HUES48 (cell line): ENCODE results near the gene ELOA.
A peak's percentile ranks its signal among the peaks of the same experiment; 100 is the strongest.

Experiments
- H3K27ac ChIP-seq: one replicate; pipeline ENCODE4 v1.7.0; 2013; ENCODE audit warnings: low read depth, low read length, inconsistent platforms
- H3K27me3 ChIP-seq: 2 replicates; pipeline ENCODE4 v1.6.1; 2013; ENCODE audit warnings: mild to moderate bottlenecking, low read length; ENCODE audit not compliant: control insufficient read depth, insufficient read depth
- H3K36me3 ChIP-seq: 2 replicates; pipeline ENCODE4 v1.6.1; 2013; ENCODE audit warnings: low read length; ENCODE audit not compliant: control insufficient read depth, insufficient read depth
- H3K4me1 ChIP-seq: 2 replicates; pipeline ENCODE4 v1.6.1; 2013; ENCODE audit warnings: mild to moderate bottlenecking, low read length; ENCODE audit not compliant: control insufficient read depth, insufficient read depth
- H3K4me3 ChIP-seq: 2 replicates; pipeline ENCODE4 v1.5.1; 2013; ENCODE audit warnings: mild to moderate bottlenecking, low read depth, low read length
- H3K9ac ChIP-seq: 2 replicates; pipeline ENCODE4 v1.6.1; 2013; ENCODE audit warnings: mild to moderate bottlenecking, low read depth, low read length, moderate library complexity
- H3K9me3 ChIP-seq: 2 replicates; pipeline ENCODE4 v1.6.1; 2013; ENCODE audit warnings: low read length; ENCODE audit not compliant: control insufficient read depth, insufficient read depth

Gene ELOA, protein sequence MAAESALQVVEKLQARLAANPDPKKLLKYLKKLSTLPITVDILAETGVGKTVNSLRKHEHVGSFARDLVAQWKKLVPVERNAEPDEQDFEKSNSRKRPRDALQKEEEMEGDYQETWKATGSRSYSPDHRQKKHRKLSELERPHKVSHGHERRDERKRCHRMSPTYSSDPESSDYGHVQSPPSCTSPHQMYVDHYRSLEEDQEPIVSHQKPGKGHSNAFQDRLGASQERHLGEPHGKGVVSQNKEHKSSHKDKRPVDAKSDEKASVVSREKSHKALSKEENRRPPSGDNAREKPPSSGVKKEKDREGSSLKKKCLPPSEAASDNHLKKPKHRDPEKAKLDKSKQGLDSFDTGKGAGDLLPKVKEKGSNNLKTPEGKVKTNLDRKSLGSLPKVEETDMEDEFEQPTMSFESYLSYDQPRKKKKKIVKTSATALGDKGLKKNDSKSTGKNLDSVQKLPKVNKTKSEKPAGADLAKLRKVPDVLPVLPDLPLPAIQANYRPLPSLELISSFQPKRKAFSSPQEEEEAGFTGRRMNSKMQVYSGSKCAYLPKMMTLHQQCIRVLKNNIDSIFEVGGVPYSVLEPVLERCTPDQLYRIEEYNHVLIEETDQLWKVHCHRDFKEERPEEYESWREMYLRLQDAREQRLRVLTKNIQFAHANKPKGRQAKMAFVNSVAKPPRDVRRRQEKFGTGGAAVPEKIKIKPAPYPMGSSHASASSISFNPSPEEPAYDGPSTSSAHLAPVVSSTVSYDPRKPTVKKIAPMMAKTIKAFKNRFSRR

DNA sequence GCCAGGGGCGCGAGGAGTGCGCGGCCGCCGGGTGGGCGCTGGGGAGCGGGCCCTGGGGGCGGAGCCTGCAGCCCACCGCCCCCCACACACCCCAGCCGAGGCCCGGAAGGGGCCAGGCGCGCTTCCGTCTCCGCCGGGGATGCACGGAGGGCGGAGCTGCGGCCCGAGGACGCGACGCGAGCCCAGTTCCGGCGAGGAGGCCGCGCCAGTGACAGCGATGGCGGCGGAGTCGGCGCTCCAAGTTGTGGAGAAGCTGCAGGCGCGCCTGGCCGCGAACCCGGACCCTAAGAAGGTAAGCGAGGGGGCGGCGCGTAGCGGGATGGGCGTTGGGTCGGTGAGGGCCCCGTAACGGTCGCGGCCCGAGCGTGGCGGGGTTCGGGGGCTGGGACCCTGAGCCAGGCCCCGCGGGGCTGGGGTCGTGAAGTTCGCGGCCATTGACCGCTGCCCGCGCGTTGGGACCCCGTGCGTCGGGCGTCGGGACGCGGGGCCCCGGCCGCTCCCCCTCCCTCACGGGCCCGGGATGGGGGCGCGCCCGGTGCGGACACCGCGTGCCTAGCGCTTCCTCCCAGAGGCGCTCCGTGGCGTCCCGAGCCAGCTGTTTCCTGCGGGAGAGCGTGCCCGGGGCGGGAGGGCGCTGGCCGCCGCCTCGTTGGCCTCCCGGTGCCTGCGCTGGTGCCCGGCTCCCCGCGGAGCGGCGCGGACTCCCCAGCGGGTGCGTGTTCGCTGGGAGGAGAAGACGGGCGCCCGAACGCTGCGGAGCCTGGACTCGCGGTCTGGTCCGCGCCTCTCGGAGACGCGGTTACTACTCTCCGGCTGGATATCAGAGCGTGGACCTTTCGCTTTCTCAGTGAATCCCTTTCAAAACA lies at the start of gene ELOA:
Gene ELOA, plus strand, starts transcription at position 185 of the 866 bp plus-strand sequence. Its CDS starts 33 bp downstream, at position 218.
- Histone ChIP-seq H3K36me3 (peaks cover 20% of the 10 kb centered on the region), H3K4me3 (peak within 1 kb of the TSS; percentile 95), H3K9me3 (no peaks in the 10 kb centered on the region), H3K27me3 (no peaks in the 10 kb centered on the region), H3K9ac (peak within 1 kb of the TSS; percentile 89), H3K4me1 (peaks cover 5% of the 10 kb centered on the region), H3K27ac (peak within 1 kb of the TSS; percentile 89)

DNA sequence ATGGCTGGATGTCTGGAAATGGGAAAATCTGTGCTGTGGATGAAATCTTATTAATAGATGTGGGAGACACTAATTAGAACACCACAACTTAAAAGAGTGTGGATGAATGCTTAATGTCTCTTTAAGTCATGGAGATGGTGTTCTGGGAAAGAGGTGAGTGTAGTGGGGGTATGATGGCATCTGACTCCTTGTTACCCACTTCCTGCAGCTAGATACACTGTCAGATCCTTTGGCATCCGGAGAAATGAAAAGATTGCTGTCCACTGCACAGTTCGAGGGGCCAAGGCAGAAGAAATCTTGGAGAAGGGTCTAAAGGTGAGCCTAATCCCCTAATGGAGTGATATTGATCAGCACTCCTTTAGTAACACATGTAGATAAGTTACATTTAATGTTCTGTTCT lies 49.7 kb upstream of the ELOA start:
- Histone ChIP-seq H3K36me3 (peaks cover 62% of the 10 kb centered on the region), H3K9ac (0 out of 2 replicates have a peak overlapping the region, but pooled peaks have one; percentile 96), H3K9me3 (no peaks in the 10 kb centered on the region), H3K27me3 (no peaks in the 10 kb centered on the region), H3K4me3 (peak overlapping the region; percentile 93), H3K27ac (peak overlapping the region; percentile 90), H3K4me1 (peaks cover 4% of the 10 kb centered on the region)

DNA sequence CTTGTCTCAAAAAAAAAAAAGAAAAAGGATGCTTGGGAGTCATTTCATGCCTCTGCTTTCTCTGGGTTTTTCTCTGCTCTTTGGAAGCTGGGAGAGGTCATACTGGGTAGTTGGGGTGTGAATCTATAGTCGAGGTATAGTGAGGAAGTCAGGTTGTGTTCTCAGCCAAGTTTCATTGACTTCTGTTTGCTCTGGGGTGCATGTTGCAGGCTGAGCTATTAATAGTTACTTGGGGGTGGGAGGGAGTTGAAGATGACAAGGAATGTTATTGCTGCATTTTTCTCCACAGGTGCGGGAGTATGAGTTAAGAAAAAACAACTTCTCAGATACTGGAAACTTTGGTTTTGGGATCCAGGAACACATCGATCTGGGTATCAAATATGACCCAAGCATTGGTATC lies 48.9 kb upstream of the ELOA start:
- Histone ChIP-seq H3K9ac (no peak overlapping the region), H3K4me3 (no peak overlapping the region; the same call in 1 of the 2 replicates), H3K27ac (no peak overlapping the region), H3K27me3 (no peaks in the 10 kb centered on the region), H3K36me3 (peaks cover 70% of the 10 kb centered on the region), H3K9me3 (no peaks in the 10 kb centered on the region), H3K4me1 (peaks cover 4% of the 10 kb centered on the region)

DNA sequence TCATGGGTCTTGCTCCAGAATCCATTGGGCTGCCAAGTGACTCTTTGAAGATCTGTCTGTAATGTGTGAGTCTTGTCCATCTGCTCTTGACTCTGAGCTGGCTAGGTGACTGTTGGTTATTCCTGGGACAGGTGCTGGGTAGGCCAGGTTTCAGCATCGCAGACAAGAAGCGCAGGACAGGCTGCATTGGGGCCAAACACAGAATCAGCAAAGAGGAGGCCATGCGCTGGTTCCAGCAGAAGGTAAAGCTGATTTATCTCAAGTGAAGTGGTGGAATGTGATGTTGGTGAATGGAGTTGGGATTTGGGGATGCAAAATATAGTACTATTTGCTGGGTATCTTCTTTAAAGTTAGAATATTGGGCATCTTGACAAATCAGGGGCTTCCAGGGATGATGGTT lies 47.6 kb upstream of the ELOA start:
- H3K36me3 ChIP-seq: peaks cover 83% of the 10 kb centered on the region

DNA sequence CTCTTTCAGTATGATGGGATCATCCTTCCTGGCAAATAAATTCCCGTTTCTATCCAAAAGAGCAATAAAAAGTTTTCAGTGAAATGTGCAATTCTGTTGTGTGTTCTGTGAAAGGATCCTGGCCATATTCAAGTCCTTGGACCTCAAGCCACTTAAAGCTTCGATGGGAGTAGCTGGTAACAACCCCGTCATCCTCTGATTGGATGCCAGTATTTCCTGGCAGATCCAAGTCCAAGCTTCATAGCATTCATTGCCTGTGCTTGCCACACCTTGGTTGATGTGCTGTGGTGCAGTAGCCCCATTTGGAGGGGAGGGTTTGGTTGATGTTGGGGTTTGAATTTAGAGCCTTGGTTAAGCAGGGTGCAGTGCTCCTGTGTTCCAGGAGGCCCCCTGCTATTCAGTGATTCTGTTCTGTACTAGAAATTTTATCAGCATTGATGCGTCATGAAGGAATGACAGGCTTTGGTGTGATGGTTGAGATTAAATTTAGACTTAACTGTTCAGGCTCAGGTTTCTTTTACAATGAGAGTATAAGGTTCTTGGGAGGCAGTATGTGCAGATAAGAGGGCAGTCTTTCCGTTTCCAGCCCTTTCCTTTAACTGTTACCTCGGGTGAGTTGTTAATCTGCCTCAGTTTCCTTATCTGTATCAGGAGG lies 46.8 kb upstream of the ELOA start:
- no peaks in the 10 kb centered on the region for H3K27me3 ChIP-seq
- H3K36me3 ChIP-seq: peaks cover 91% of the 10 kb centered on the region
- no peak overlapping the region for H3K4me3 ChIP-seq
- no peaks in the 10 kb centered on the region for H3K9me3 ChIP-seq
- no peak overlapping the region for H3K9ac ChIP-seq
- H3K27ac ChIP-seq: no peak overlapping the region
- peaks cover 4% of the 10 kb centered on the region for H3K4me1 ChIP-seq

More for the DNA sequence above, 47.6 kb upstream of the ELOA start:
- H3K27ac ChIP-seq: no peak overlapping the region
- H3K27me3 ChIP-seq: no peaks in the 10 kb centered on the region
- no peak overlapping the region; the same call in 1 of the 2 replicates for H3K4me3 ChIP-seq
- H3K9ac ChIP-seq: no peak overlapping the region
- no peaks in the 10 kb centered on the region for H3K9me3 ChIP-seq
- H3K4me1 ChIP-seq: peaks cover 4% of the 10 kb centered on the region

DNA sequence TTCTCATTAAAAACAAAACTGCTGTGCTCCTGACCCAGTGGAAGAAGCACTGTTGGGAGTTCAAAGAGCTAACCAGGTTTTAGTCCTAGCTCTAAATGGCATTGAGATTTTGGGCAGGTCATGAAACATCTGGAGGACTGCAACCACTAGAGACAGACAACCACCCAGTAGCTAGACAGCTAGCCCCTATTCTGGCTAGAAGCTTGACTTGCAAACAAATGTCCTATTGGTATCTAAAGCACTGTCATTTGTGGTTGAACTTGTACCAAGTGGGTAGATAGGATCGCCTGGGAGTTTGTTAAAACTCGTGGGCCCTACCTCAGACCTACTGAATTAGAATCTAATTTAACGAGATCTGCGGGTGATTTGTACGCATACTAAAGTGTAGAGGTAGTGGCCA lies 44.8 kb upstream of the ELOA start:
- Histone ChIP-seq H3K27ac (peak overlapping the region; percentile 8), H3K4me1 (no peaks in the 10 kb centered on the region; the same call in 1 of the 2 replicates), H3K9me3 (no peaks in the 10 kb centered on the region), H3K9ac (no peak overlapping the region), H3K4me3 (no peak overlapping the region), H3K27me3 (no peaks in the 10 kb centered on the region), H3K36me3 (peaks cover 98% of the 10 kb centered on the region)

DNA sequence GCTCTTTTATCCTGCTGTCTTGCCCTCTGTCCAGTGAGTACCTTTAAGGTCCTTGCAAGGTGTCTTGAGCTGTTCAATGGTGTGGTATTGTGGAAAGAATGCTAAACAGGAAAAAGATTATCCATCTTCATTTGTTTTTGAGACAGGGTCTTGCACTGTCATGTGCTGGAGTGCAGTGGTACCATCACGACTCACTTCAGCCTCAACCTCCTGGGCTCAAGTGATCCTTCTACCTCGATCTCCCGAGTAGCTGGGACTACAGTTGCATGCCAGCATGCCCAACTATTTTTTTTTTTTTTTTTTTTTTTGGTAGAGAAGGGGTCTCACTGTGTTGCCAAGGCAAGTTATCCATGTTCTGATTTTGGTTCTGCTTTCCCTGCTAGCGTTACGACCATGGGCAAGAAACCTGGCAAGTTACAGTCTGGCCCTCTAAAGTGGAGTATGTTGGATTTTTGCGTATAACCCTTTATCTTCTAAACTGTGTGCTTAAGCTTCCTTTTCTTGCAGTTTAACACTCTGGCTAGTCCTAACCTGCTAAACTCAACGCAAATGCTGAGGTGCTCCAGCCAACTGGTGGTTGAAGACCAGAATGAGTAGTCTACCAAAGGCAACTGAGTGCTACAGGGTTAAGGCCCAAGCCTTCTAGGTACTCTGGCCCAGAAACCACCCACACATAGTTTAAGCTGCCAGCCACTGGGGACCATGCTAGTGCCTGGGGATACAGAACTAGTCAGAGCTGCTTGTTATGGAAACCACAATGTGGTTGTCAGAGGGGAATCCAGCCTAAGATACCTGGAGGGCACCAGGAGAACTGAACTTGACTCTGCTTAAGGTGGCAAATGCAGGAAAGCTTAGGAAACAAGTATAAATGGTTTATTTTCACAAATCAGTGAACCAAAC lies 43.7 kb upstream of the ELOA start:
- Histone ChIP-seq H3K27me3 (no peaks in the 10 kb centered on the region), H3K4me1 (no peaks in the 10 kb centered on the region), H3K27ac (peak overlapping the region; percentile 54), H3K36me3 (peaks cover 87% of the 10 kb centered on the region), H3K9ac (no peak overlapping the region), H3K9me3 (no peaks in the 10 kb centered on the region), H3K4me3 (no peak overlapping the region)

DNA sequence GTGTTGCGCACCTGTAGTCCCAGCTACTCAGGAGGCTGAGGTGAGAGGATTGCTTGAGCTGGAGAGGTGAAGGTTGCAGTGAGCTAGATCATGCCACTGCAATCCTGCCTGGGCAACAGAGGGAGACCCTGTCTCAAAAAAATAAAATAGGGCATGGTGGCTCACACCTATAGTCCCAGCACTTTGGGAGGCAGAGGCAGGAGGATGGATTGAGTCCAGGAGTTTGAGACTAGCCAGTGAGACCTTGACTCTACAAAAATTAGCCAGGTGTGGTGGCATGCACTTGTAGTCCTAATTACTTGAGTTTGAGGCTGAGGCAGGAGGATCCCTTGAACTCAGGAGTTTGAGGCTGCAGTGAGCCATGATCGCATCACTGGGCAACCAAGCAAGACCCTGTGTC lies 42.0 kb upstream of the ELOA start:
- H3K27ac ChIP-seq: no peak overlapping the region
- H3K9ac ChIP-seq: no peak overlapping the region
- H3K27me3 ChIP-seq: no peaks in the 10 kb centered on the region
- H3K4me1 ChIP-seq: no peaks in the 10 kb centered on the region
- no peaks in the 10 kb centered on the region for H3K9me3 ChIP-seq
- peaks cover 78% of the 10 kb centered on the region for H3K36me3 ChIP-seq
- H3K4me3 ChIP-seq: no peak overlapping the region

DNA sequence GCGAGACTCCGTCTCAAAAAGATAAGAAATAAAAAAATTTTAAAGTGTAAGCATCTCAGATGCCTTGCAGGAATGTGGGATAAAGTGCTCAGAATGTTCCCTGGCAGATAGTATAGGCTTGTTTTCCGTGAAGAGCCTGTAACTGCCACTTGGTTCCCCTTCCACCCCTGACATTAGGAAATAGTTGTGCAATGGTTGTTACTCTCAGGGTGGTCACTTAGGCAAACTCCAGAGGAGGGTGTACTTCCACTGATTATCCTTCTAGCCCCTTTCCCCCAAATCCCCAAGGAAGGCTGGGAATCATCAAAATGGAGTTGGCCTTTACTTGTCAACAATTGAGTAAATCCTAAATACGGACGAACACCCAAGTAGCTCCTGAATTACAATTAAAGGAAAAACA lies 41.3 kb upstream of the ELOA start:
- no peaks in the 10 kb centered on the region for H3K27me3 ChIP-seq
- no peak overlapping the region for H3K9ac ChIP-seq
- H3K4me1 ChIP-seq: no peaks in the 10 kb centered on the region
- no peaks in the 10 kb centered on the region for H3K9me3 ChIP-seq
- H3K27ac ChIP-seq: no peak overlapping the region
- H3K4me3 ChIP-seq: no peak overlapping the region
- H3K36me3 ChIP-seq: peaks cover 71% of the 10 kb centered on the region
